H1 (cell line): ENCODE results near the gene GNAQ. TPM values are rescaled to one million over a fixed set of nuclear protein-coding genes. Genes with fewer than 3 reads are reported as not detected.

Experiments
- ATF2 ChIP-seq: IDR thresholded peaks from 2 replicates; pipeline ENCODE4 v1.6.1; 2012; ENCODE audit warnings: low read length, inconsistent platforms
- ATF3 ChIP-seq: IDR thresholded peaks from 2 replicates; pipeline ENCODE4 v1.6.1; 2011; ENCODE audit warnings: low read depth, mild to moderate bottlenecking, low read length; ENCODE audit not compliant: insufficient read depth
- CHD2 ChIP-seq: IDR thresholded peaks from 2 replicates; pipeline ENCODE4 v1.6.1; 2012; ENCODE audit warnings: low read length, improper control_type of control experiment
- EGR1 ChIP-seq: IDR thresholded peaks from 2 replicates; pipeline ENCODE4 v1.6.1; 2011; ENCODE audit warnings: low read depth, low read length, borderline replicate concordance
- EZH2 ChIP-seq: fragments of 200-600 bp; sonication (generic); IDR thresholded peaks from 2 replicates; pipeline ENCODE4 v1.7.1; 2012; ENCODE audit warnings: low read depth, mild to moderate bottlenecking, moderate library complexity, low read length, inconsistent platforms; ENCODE audit not compliant: severe bottlenecking
- FOSL1 ChIP-seq: IDR thresholded peaks from 2 replicates; pipeline ENCODE4 v1.6.1; 2011; ENCODE audit warnings: mild to moderate bottlenecking, low read depth, low read length, moderate library complexity; ENCODE audit not compliant: insufficient read depth
- GABPA ChIP-seq: IDR thresholded peaks from 2 replicates; pipeline ENCODE4 v1.6.1; 2011; ENCODE audit warnings: mild to moderate bottlenecking, low read length, moderate library complexity, borderline replicate concordance; ENCODE audit not compliant: insufficient read depth
- HDAC6 ChIP-seq: IDR thresholded peaks from one replicate; pipeline ENCODE4 v1.7.1; 2012; ENCODE audit warnings: low read depth, mild to moderate bottlenecking, inconsistent platforms, low read length, moderate library complexity
- POU5F1 ChIP-seq: IDR thresholded peaks from 2 replicates; pipeline ENCODE4 v1.6.1; 2011; ENCODE audit warnings: low read depth, mild to moderate bottlenecking, low read length, moderate library complexity
- RFX5 ChIP-seq: IDR thresholded peaks from 2 replicates; pipeline ENCODE4 v1.6.1; 2011; ENCODE audit warnings: low read depth, low read length, improper control_type of control experiment, borderline replicate concordance
- SAP30 ChIP-seq: fragments of 300-600 bp; sonication (generic); IDR thresholded peaks from 2 replicates; pipeline ENCODE4 v1.7.1; 2012; ENCODE audit warnings: low read length, moderate library complexity, mild to moderate bottlenecking, inconsistent platforms; ENCODE audit not compliant: insufficient read depth, insufficient replicate concordance
- SUZ12 ChIP-seq: fragments of 200-600 bp; sonication (generic); IDR thresholded peaks from 2 replicates; pipeline ENCODE4 v1.6.1; 2012; ENCODE audit warnings: mild to moderate bottlenecking, inconsistent platforms, low read length, moderate library complexity, mixed read lengths
- TAF1 ChIP-seq: IDR thresholded peaks from 2 replicates; pipeline ENCODE4 v1.6.1; 2011; ENCODE audit warnings: mild to moderate bottlenecking, low read depth, low read length
- TCF12 ChIP-seq: IDR thresholded peaks from 2 replicates; pipeline ENCODE4 v1.6.1; 2011; ENCODE audit warnings: low read depth, mild to moderate bottlenecking, low read length
- YY1 ChIP-seq: IDR thresholded peaks from 2 replicates; pipeline ENCODE4 v1.6.1; 2011; ENCODE audit warnings: low read depth, mild to moderate bottlenecking, low read length
- polyA plus RNA-seq, 7 experiments: library from polyadenylated mRNA; depleted of rRNA in 3 of 7; stranded (reverse) in 5 of 7; unstranded in 2 of 7; fragments of >200 nt in 5 of 7; fragments of 200-250 nt in 2 of 7; gene quantifications; 1 replicate in 5 of 7; 2 replicates in 1 of 7; 4 replicates in 1 of 7; pipeline versions ENCODE4 v1.2.1 to v1.2.3, GENCODE V29; 2011 to 2013; ENCODE audit warnings: missing spikeins in 2 of 7, mixed read lengths in 2 of 7
- total RNA-seq: library from RNA; stranded (reverse); fragmentation: NEBNext Ultra II Directional; extraction: Animal tissue kit (Norgen Biotek cat#: 25700); gene quantifications from 2 replicates; pipeline ENCODE4 v1.2.1, GENCODE V29; 2021

The GNAQ gene
- total and polyA plus RNA-seq, 2 of the 8 experiments (the other 6 are each of a cell fraction or from before 2014, with no cell fraction given) = 22.8 to 63.8 TPM

- no peak for TF ChIP-seq ATF3
- no peak for TF ChIP-seq SUZ12
- no peak for TF ChIP-seq HDAC6
- no peak for TF ChIP-seq POU5F1
- TF ChIP-seq TCF12 = no peak
- TF ChIP-seq GABPA = no peak
- TF ChIP-seq EZH2 = no peak
- no peak for TF ChIP-seq ATF2
- TF ChIP-seq SAP30 = no peak
- no peak for TF ChIP-seq EGR1
- TF ChIP-seq CHD2 = no peak
- TF ChIP-seq RFX5 = no peak
- TF ChIP-seq FOSL1 = no peak
- no peak for TF ChIP-seq YY1
- TF ChIP-seq TAF1 = no peak
- TF ChIP-seq, all 59 proteins: peak for 0
These were observed 16.4 kb downstream of the GNAQ start (continued) for GRCh38 chr9:78015241-78015640.
